OCI-LY7 (cell line): ENCODE results near the gene CRAMP1. TPM values are rescaled to one million over a fixed set of nuclear protein-coding genes. Genes with fewer than 3 reads are reported as not detected.

Experiments
- BruUV-seq: library from RNA; stranded (reverse); fragments of 400-500 nt; replicated peaks from 2 replicates; lab custom pipeline; 2021; lab: Mats Ljungman, UMichigan
- CTCF ChIA-PET: fragments of 300-600 bp; sonication (Branson Sonifier 250); formaldehyde crosslinking; loops from one replicate; lab custom pipeline; 2022; ENCODE audit warnings: antibody characterized with exemption; ENCODE audit not compliant: unreplicated experiment; lab: Charles Lee
- POLR2A ChIA-PET: fragments of 300-600 bp; sonication (Branson Sonifier 250); formaldehyde crosslinking; loops from one replicate; lab custom pipeline; 2022; ENCODE audit warnings: antibody characterized with exemption; lab: Charles Lee
- DNase-seq: peaks from one replicate; pipeline ENCODE4 v3.0.0-alpha.2; 2015; ENCODE audit warnings: low spot score
- H2AFZ ChIP-seq: fragments of 200-600 bp; sonication (generic), shearing (Covaris generic); 2 replicates; pipeline ENCODE4 v1.6.1; 2014; ENCODE audit warnings: mild to moderate bottlenecking, antibody characterized with exemption, low read length, moderate library complexity
- H3K27ac ChIP-seq: fragments of 200-600 bp; sonication (generic); 2 replicates; pipeline ENCODE4 v1.5.1; 2014; ENCODE audit warnings: mixed run types, low read depth, mild to moderate bottlenecking, moderate library complexity, low read length, inconsistent platforms; ENCODE audit not compliant: poor library complexity, severe bottlenecking
- H3K36me3 ChIP-seq: fragments of 200-600 bp; sonication (generic); 2 replicates; pipeline ENCODE4 v1.6.1; 2014; ENCODE audit warnings: mild to moderate bottlenecking, antibody characterized with exemption, low read length, moderate library complexity, mixed read lengths; ENCODE audit not compliant: insufficient read depth
- H3K4me1 ChIP-seq: fragments of 200-600 bp; sonication (generic); 2 replicates; pipeline ENCODE4 v1.5.1; 2014; ENCODE audit warnings: mild to moderate bottlenecking, low read length; ENCODE audit not compliant: insufficient read depth, poor library complexity, severe bottlenecking
- H3K4me2 ChIP-seq: fragments of 200-600 bp; sonication (generic); 2 replicates; pipeline ENCODE4 v1.6.1; 2014; ENCODE audit warnings: mild to moderate bottlenecking, low read length
- H3K4me3 ChIP-seq: fragments of 200-600 bp; sonication (generic); 2 replicates; pipeline ENCODE4 v1.5.1; 2014; ENCODE audit warnings: mild to moderate bottlenecking, low read depth, low read length; ENCODE audit not compliant: poor library complexity, severe bottlenecking
- H3K79me2 ChIP-seq: fragments of 200-600 bp; sonication (generic); 2 replicates; pipeline ENCODE4 v1.6.1; 2016; ENCODE audit warnings: low read depth, mild to moderate bottlenecking, low read length, moderate library complexity, mixed read lengths; ENCODE audit not compliant: insufficient read depth
- H3K9me2 ChIP-seq: fragments of 200-600 bp; sonication (generic); 2 replicates; pipeline ENCODE4 v1.6.1; 2016; ENCODE audit warnings: mild to moderate bottlenecking, low read length, mixed read lengths; ENCODE audit not compliant: insufficient read depth
- H3K9me3 ChIP-seq: fragments of 200-600 bp; sonication (generic); 2 replicates; pipeline ENCODE4 v1.6.1; 2014; ENCODE audit warnings: mild to moderate bottlenecking, mixed run types, low read length, mixed read lengths
- H4K20me1 ChIP-seq: fragments of 200-600 bp; sonication (generic); 2 replicates; pipeline ENCODE4 v1.6.1; 2014; ENCODE audit warnings: mild to moderate bottlenecking, antibody characterized with exemption, low read length, moderate library complexity, mixed read lengths; ENCODE audit not compliant: insufficient read depth
- CTCF ChIP-seq: fragments of 200-600 bp; sonication (generic); conservative IDR thresholded peaks from 2 replicates; pipeline ENCODE4 v1.5.1; 2014; ENCODE audit warnings: mild to moderate bottlenecking, antibody characterized with exemption, low read length, moderate library complexity, mixed read lengths
- EZH2phosphoT487 ChIP-seq: fragments of 200-600 bp; sonication (generic); IDR thresholded peaks from 2 replicates; pipeline ENCODE4 v1.6.1; 2018; ENCODE audit warnings: low read depth, borderline replicate concordance, mild to moderate bottlenecking, mixed run types, antibody characterized with exemption, low read length, moderate library complexity, mixed read lengths
- intact Hi-C: fragments of 100-400 bp; cut with micrococcal nuclease; formaldehyde crosslinking; loops from one replicate; pipeline ENCODE4 v1.10.0; 2022; ENCODE audit not compliant: unreplicated experiment
- total RNA-seq, 2 experiments: library from RNA; depleted of rRNA in 1 of 2; stranded (reverse); fragments of >200 nt in 1 of 2; shearing (Covaris generic) in 1 of 2; gene quantifications; 2 replicates each; pipeline ENCODE4 v1.2.3, GENCODE V29; 2014 to 2022

The CRAMP1 gene
- total RNA-seq, 2 experiments from 2014 or later = 10.5 to 33.6 TPM

- Histone ChIP-seq H3K79me2 (no peaks in the 10 kb centered on the region), H4K20me1 (no peaks in the 10 kb centered on the region), H3K4me3 (no peak overlapping the region), H3K4me1 (no peaks in the 10 kb centered on the region), H2AFZ (no peak overlapping the region), H3K4me2 (no peak overlapping the region), H3K27ac (no peak overlapping the region), H3K9me2 (no peaks in the 10 kb centered on the region), H3K36me3 (no peaks in the 10 kb centered on the region; the same call in 1 of the 2 replicates), H3K9me3 (no peaks in the 10 kb centered on the region)
- intact Hi-C loops = no loop called here
- ChIA-PET POLR2A (interaction anchor here (0.6 kb wide), 1 partner anchor 230 kb away, joined by 4 read pairs; no protein-coding TSS in a partner anchor), CTCF (no interaction called here)
- no peak for DNase-seq
- no TSS peak for BruUV-seq
- TF ChIP-seq EZH2phosphoT487 (no peak), CTCF (no peak)
Measured at GRCh38 chr16:1584926-1585484, 27.2 kb upstream of the CRAMP1 start.

GRCh38 chr16:1590366-1590765 lies 21.8 kb upstream of the CRAMP1 start:
- Histone ChIP-seq H3K36me3 (no peaks in the 10 kb centered on the region), H3K9me3 (no peaks in the 10 kb centered on the region), H3K4me3 (no peak overlapping the region), H3K27ac (no peak overlapping the region), H3K4me2 (no peak overlapping the region), H4K20me1 (no peaks in the 10 kb centered on the region), H3K79me2 (no peaks in the 10 kb centered on the region), H3K9me2 (no peaks in the 10 kb centered on the region), H2AFZ (no peak overlapping the region), H3K4me1 (no peaks in the 10 kb centered on the region)
- no TSS peak for BruUV-seq
- intact Hi-C loops = no loop called here
- no peak for TF ChIP-seq CTCF
- TF ChIP-seq EZH2phosphoT487 = no peak
- no peak for DNase-seq
- ChIA-PET POLR2A (interaction anchor here (0.5 to 0.6 kb wide), 2 partner anchors 13 to 248 kb away, joined by 3 to 4 read pairs; no protein-coding TSS in a partner anchor), CTCF (no interaction called here)
